ENCODE measurements around the gene FGF11. TPM values are rescaled to one million over a fixed set of nuclear protein-coding genes. Genes with fewer than 3 reads are reported as not detected.

The FGF11 gene
- total RNA-seq, 4 donors from 2014 or later: 1.2 to 7.4 (median 4.1) TPM

- in situ Hi-C loops (cut with MboI; ENCODE audit: low sequenced_read_pairs in 4 of 4): no loop called here
- Histone ChIP-seq H3K27ac (peak overlapping the region; percentile 92 to 97 (median 92)), H3K36me3 (no peaks in the 10 kb centered on the region), H3K9me3 (no peaks in the 10 kb centered on the region), H3K4me1 (peaks cover 19 to 20% of the 10 kb centered on the region in 2 donors), H3K27me3 (no peaks in the 10 kb centered on the region), H3K4me3 (peak overlapping the region; percentile 62 to 81 (median 70))
- TF ChIP-seq CTCF (IDR thresholded peaks at IDR 0.05 in 4 of 5, conservative IDR thresholded peaks at IDR 0.05 in 1 of 5) (no peak), POLR2A (IDR thresholded peaks at IDR 0.05) (no peak)
- DNase-seq (no peak), ATAC-seq (peak; percentile 3)
- intact Hi-C loops (cut with DNase I; ENCODE audit: low total_unique reads): loop anchor here (1.0 to 10.0 kb wide), 3 partner anchors 9 to 282 kb away; partner anchors contain the start of genes KCTD11, PLSCR3, TP53 and WRAP53
These were observed 36.1 kb upstream of the FGF11 start for GRCh38 chr17:7403043-7403726.

- H3K36me3 ChIP-seq: no peaks in the 10 kb centered on the region
- H3K27me3 ChIP-seq: no peaks in the 10 kb centered on the region
- in situ Hi-C loops (cut with MboI; ENCODE audit: low sequenced_read_pairs in 4 of 4): no loop called here
- peak; percentile 68 to 69 for ATAC-seq
- H3K4me1 ChIP-seq: peaks cover 19 to 20% of the 10 kb centered on the region in 2 donors
- peak overlapping the region; percentile 62 to 81 (median 70) for H3K4me3 ChIP-seq
- no peak for TF ChIP-seq POLR2A (IDR thresholded peaks at IDR 0.05)
- TF ChIP-seq CTCF (IDR thresholded peaks at IDR 0.05 in 4 of 5, conservative IDR thresholded peaks at IDR 0.05 in 1 of 5): no peak
- no peaks in the 10 kb centered on the region for H3K9me3 ChIP-seq
- intact Hi-C loops (cut with DNase I; ENCODE audit: low total_unique reads): loop anchor here (1.0 to 10.0 kb wide), 3 partner anchors 9 to 281 kb away; partner anchors contain the start of genes KCTD11, PLSCR3, TP53 and WRAP53
- peak overlapping the region; percentile 92 to 97 (median 92) for H3K27ac ChIP-seq
- peak in 1 of 2 donors; percentile 70 for DNase-seq
These were observed 35.7 kb upstream of the FGF11 start for GRCh38 chr17:7403727-7403976.

- intact Hi-C loops (cut with DNase I; ENCODE audit: low total_unique reads) (loop anchor here (1.0 to 10.0 kb wide), 6 partner anchors 10 to 281 kb away; partner anchors contain the start of genes KCTD11, PLSCR3, POLR2A and SENP3), in situ Hi-C loops (cut with MboI; ENCODE audit: low sequenced_read_pairs in 4 of 4) (no loop called here)
- peak within 1 kb of the TSS; percentile 62 to 81 (median 70) for H3K4me3 ChIP-seq
- H3K27me3 ChIP-seq: no peaks in the 10 kb centered on the region
- peak; percentile 100 for DNase-seq
- ATAC-seq: peak; percentile 90
- H3K36me3 ChIP-seq: no peaks in the 10 kb centered on the region
- peak within 1 kb of the TSS; percentile 92 to 97 (median 92) for H3K27ac ChIP-seq
- peaks cover 19 to 20% of the 10 kb centered on the region in 2 donors for H3K4me1 ChIP-seq
- no peaks in the 10 kb centered on the region for H3K9me3 ChIP-seq
- peak in 2 of 5 experiments; percentile 13 to 22 for TF ChIP-seq CTCF (IDR thresholded peaks at IDR 0.05 in 4 of 5, conservative IDR thresholded peaks at IDR 0.05 in 1 of 5)
- peak; percentile 94 to 96 for TF ChIP-seq POLR2A (IDR thresholded peaks at IDR 0.05)
These were observed 35.2 kb upstream of the FGF11 start, which contains the start of gene TMEM256 for GRCh38 chr17:7403977-7404736. TSS of gene TMEM256 (minus strand) at chr17:7404097. CDS start at chr17:7404084, 13 bp downstream.

GRCh38 chr17:7404737-7405349, 34.5 kb upstream of the FGF11 start:
- intact Hi-C loops (cut with DNase I; ENCODE audit: low total_unique reads): loop anchor here (1.0 to 10.0 kb wide), 4 partner anchors 30 to 280 kb away; partner anchors contain the start of genes POLR2A, SENP3, TMEM102 and TP53
- no peaks in the 10 kb centered on the region for H3K27me3 ChIP-seq
- TF ChIP-seq CTCF (IDR thresholded peaks at IDR 0.05 in 4 of 5, conservative IDR thresholded peaks at IDR 0.05 in 1 of 5) (peak in 1 of 5 experiments; percentile 30), POLR2A (IDR thresholded peaks at IDR 0.05) (peak; percentile 70 to 75)
- H3K4me3 ChIP-seq: peak overlapping the region; percentile 62 to 81 (median 70)
- H3K9me3 ChIP-seq: no peaks in the 10 kb centered on the region
- ATAC-seq (peak; percentile 36 to 46), DNase-seq (peak in 1 of 2 donors; percentile 27)
- H3K4me1 ChIP-seq: peaks cover 19 to 20% of the 10 kb centered on the region in 2 donors
- in situ Hi-C loops (cut with MboI; ENCODE audit: low sequenced_read_pairs in 4 of 4): no loop called here
- no peaks in the 10 kb centered on the region for H3K36me3 ChIP-seq
- peak overlapping the region; percentile 92 to 97 (median 92) for H3K27ac ChIP-seq

Data from gastrocnemius medialis (tissue), 4 donors.